Activated CD4-positive, CD25-positive, alpha-beta regulatory T cell (primary cell): ENCODE data around the gene PITPNB.

Experiments
- DNase-seq, 4 experiments: peaks; one replicate each; lab custom pipeline; 2025; lab: John Stamatoyannopoulos, UW

Gene PITPNB

DNA sequence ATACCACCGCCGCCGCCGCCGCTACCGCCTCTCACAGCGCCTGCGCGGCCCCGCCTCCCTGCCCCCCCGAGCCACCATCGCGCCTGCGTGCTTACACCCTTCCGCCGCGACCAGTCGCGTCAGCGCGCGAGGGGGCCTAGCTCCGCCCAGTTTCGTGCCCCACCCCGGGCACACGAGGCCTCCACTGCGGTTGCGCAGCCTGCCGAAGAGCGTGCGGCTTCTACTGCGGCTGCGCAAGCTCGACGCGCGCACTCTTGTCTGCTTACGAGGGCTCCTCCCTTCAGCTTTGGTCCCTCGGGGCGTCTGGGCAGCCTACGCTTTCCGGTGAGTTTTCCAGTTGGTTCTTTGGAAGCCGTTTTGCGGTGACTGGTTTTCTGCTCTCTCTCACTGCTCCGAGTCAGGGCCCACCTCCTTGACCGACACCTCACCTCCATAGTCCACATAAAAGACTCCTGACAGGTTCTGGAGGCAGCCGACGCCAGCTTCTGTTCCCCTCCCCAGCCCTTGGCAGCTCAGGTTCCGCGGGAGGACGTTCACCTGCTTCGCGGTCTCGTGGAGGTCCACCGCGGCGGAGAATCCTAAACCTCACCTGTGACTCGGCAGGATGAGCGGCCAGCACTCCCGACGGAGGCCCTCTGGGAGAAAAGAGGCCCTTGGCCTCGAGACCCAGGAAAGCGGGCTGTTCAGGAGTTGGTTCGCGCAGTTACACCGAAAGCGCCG, at the start of gene PITPNB:
PITPNB (minus strand) TSS at position 35 of the 720 bp plus-strand sequence. CDS start 65 bp downstream, outside the sequence.
- DNase-seq: peak; percentile 97 to 99 (median 98)

DNA sequence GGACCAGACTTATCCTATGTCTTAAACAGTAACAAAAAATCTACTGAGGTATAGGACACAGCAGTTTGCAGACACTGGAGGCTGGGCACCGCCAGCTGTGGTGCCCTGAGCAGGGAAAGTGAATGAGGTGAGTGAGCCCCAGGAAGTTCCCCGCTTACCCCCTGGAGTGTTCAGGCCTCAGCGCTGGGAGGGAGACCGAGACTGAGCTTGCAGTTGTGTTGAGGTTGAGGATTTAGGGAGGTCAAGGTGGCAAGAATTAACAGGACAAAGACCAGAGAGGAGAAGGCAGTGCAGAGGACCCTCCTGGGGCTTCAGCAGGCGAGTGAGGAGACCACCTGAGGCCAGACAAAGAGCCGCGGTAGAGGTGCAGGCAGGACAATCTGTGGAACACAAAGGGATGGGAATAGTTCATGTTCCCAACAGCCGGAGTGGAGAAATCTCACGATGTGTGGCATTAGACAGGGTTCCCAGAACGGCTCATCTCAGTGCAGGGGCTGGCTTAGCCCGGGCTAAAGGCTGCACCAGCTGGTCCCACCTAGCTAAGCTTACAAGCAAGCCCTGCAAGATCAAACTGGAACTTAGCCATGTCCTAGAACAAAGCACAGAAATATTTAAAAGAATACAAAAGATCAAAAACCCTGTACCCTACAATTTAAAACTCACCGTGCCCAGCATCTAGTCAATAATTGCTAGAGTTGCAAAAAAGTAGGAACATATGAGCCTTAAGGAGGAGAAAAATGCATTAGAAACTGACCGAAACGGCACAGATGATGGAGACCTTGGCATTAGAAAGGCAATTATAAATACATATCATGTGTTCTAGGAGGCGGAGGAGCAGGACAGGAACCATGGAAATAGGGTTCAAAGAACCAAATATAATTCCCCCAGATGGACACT, 47.4 kb upstream of the PITPNB start:
- no peak for DNase-seq

DNA sequence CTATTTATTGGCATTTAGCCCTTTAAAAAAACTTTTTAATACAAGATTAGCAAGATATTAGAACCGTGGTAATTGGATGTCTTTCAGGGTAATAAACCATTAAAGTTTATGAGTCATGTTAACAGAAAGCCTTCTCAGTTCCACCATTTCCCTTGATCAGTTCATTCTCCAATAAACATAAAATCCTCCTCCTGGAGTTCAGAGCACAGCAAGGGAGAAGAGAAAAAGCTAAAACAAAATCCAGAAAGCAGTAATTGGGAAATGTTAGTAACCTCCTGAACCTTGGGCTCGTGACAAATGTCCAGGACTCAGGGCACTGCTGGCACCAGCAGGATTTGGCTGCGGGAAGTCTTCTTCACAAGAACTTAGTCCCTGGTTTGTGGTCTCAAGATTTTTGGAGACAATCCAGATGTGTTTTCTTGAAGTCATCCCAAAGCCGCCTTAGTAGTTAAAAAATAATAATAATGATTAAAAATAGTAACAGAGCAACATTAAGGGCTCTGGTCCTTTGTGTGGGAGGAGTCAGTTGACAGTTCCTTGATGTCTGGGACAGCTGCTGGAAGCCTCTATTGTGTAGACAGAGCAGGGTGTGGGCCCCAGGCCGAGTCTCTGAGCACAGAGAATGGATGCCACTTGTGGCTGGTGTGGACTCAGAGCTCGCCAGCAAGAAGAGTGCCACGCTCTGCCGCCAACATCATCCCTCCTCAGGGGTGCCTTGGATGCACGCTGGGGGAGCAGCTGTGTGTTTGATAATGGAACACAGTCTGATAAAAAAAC, 43.4 kb upstream of the PITPNB start:
- DNase-seq: no peak

DNA sequence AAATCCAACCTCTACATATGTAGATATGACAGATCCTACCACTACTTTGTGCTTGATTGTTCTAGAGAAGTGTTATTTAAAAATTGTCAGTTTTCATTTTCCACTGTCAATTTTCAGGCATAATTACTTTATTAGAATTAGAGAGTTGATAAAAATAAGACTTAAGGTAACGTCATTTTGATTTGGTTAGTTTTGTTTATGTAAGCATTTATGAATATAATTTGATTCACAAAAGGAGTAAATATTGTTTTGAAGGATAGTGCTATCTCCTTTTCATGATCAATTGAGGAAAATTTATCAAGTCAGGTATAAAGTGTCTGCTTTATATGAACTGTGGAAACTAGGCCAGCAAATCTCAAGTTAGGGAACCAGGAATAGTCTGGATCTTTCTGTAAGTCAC, 42.6 kb upstream of the PITPNB start:
- no peak for DNase-seq

DNA sequence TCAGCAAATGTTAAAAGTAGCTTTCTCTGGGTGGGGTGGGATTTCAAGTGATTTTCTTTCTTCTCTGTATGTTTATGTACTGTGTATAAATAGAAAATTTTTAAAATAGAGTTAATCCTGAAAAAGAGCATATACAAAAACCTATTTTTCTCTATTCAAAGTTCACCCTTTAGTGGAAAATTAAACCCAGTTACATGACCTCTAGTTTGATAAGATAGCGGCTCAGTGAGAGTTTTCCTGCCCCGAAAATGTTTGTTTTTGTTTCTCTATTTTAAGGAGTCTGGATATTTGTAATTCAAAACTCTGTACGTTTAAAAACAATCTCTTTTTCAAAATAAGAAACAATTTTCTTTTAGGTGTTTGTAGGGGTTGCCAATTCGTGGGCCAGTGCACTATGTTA, 42.1 kb upstream of the PITPNB start:
- no peak for DNase-seq

DNA sequence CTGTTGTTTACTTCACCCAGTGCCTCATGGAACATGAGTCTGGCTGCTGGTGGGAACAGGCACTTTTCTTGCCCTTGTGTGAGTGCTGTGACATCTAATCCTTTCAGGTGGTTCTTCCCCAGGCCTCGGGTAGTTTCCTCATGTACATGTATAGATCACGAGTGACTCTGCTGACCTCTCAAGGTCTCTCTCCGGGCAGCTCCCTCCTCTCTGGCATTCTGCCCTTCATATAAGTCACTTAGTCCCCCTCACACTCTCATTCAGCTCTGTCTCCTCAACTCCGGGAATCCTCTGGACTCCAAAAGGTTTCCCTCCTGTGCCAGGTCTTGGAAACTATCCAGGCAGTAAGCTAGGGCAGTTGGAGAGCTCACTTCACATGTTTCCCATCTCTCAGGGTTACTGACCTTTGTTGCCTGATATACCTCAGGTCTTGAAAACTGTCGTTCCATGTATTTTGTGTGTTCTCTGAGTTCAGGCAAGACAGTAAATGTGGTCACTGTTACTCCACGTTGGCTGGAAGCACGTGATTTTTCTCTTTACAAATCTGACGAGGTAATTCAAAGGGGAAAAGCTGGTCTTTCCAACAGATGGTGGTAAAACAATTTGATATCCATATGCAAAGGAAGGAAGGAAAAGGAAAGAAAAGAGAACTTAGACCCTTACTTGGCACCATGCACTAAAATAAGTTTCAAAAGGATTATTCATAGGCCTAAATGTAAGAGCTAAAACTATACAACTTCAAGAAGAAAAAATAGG, 40.5 kb upstream of the PITPNB start:
- DNase-seq: no peak

DNA sequence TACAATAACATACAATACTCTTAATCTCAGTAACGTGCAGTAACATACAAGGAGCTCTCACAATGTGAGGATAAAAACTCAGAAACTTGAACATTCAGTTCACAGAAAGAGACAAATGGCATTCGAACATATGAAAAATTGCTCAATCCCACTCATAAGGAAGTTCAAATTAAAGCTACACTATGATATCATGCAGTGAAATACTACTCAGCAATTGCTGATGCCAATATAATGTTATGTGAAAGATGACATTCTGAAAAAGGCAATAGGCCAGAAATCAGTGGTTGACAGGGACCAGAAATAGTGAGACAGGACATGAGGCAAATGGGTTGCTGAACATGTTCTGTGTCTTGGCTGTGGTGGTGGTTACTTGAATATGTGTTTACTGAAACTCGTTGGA, 33.7 kb upstream of the PITPNB start:
- DNase-seq: no peak

DNA sequence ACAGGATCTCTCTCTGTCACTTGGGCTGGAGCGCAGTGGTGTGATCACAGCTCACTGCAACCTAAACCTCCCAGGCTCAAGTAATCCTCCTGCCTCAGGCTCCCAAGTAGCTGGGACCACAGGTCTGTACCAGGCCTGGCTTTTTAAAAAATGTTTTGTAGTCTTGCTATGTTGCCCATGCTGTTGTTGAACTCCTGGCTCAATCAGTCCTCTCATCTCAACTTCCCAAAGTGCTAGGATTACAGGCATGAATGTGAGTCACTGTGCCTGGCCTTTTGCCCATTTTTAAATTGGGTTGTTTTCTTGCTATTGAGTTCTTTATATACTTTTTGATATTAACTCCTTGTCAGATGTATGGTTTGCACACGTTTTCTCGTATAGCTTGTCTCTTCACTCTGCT, 33.0 kb upstream of the PITPNB start:
- no peak for DNase-seq

DNA sequence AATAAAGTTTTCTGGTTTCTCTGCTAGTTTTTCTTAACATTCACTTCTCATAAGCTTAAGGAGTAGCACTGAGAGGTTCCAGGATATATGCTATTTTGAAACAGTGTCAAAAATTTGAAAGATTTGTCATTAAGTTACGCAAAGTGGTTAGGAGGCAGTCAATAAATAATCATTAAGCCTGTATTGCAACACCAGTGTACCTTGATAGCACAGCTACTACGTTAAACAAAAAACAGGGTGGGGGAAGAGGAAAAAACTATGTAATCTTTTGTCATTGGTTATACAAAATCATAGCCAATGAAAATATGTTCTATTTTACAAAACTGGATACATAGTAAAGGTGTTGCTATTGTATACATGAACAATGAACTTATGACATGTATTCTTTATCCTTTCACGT, 30.4 kb upstream of the PITPNB start:
- DNase-seq: no peak

DNA sequence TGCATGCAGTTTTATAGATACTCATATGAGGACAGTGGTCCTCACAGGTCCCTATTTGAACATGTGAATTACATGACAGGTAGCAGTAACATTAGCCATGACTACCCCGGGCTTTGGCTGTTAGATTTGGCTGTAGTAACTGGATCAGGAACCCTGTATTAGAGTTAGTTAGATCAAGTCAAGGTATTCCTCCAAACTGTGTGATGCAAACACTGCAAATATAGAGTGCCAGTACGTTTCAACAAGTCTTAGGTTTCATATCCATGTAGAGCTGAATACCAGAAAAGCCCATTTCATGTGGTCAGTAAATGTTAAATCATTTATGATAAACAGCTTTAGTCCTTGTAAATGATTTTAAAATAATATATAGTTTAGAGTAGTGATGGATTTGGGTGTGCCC, 29.5 kb upstream of the PITPNB start:
- no peak for DNase-seq

DNA sequence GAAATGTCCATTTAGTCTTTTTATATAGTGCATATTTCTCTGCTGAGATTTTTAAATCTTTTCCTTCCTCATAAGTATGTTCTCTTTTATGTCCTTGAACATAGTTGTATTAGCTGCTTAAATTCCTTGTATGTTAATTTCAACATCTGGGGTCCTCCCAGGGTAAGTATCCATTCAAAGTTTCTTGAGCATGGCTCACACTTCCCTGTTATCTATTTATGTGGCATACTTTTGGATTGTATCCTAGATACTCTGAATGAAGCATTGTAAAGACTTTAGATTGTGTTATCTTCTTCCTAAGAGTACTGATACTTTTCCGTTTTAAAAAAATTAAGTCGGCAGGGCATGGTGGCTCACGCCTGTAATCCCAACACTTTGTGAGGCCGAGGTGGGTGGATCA, 28.4 kb upstream of the PITPNB start:
- DNase-seq: no peak

DNA sequence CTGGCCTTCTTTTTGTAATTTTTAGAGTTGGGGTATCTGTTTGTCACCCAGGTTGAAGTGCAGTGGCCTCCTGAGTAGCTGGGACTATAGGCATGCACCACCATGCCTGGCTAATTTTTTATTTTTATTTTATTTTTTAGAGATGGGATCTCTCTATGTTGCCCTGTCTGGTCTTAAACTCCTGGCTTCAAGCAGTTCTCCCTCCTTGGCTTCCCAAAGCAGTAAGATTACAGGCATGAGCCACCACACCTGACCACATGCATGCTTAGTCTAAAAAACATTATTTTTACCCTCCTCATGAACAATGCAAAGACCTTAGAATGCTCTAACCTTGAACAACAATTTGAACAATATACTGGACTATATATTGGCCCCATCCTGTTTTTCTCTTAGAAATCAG, 22.1 kb upstream of the PITPNB start:
- DNase-seq: no peak

DNA sequence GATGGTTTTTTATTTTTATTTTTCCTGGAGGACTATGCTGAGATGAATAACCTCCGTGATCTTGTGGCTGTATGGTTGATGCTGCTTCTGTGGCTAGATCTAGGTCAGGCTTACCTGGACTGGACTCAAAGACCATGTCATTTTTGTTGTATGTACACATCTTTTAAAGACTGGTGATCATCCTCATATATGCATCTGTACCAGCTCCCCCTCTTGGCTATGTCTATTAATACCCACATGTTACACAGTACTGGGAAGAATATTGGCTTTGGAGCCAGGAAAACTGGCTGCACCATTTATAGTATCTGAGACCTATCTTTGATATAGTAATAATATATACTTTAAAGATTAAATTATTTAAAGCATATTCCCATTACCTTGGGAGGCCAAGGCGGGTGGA, 18.4 kb upstream of the PITPNB start:
- no peak for DNase-seq

DNA sequence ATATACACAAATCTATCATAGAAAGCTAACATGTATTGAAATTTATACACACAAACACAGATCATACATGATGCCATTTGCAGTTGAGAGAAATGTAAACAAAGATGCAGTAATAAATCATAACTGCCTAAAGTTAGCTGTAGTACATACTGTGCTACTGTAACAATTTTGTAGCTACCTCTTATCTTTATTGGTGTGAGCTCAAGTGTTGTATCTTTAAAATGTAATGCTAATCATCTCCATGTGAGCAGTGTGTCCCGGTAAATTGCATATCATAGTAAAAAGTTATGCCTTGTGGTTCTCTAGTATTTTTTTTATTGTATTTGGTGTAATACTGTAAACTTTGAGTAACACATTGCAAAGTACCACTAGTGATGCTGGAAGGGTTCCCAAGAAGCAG, 16.8 kb upstream of the PITPNB start:
- DNase-seq: no peak

DNA sequence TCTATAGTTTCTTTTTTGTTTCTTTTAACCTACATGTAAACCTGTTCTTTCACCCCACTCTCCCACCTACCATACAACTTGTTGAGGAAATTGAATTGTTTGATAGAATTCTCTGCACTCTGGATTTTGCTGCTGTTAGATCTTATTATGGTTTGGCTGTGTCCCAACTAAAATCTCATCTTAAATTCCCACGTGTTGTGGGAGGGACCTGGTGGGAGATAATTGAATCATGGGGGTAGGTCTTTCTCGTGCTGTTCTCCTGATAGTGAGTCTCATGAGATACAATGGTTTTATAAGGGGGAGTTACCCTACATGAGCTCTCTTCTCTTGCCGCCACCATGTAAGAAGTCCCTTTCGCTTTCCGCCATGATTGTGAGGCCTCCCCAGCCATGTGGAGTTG, 15.0 kb upstream of the PITPNB start:
- DNase-seq: no peak

DNA sequence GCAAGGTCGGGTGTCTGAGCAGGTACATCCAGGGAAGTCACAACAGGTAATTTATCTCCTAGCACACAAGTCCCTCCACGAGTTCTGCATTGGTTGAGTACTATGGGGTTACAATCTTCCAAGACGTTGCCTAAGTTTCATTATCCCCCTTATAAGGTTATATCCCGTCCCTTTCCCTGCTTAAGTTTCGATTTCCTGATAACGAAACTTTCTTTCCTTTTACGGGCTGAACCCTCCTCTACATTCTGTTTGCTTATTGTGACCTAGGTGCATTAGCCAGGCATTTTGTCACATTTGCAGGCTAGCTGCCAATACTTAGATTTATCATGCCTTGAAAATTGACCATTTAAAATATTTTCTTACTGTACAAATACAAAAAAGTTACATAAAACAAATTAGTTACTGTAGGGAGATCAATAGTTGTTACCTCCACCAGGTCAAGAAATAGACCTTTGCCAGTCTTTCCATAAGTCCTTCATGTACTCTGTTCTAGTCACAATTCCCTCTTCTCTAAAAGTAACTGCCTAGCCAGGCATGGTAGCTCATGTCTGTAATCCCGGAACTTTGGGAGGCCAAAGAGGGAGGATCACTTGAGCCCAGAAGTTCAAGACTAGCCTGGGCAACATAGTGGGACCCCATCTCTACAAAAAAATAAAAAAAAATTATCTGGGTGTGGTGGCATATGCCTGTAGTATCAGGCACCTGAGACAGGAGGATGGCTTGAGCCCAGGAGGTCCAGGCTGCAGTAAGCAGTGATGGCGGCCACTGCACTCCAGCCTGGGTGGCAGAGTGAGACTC, 14.3 kb upstream of the PITPNB start:
- DNase-seq: no peak

DNA sequence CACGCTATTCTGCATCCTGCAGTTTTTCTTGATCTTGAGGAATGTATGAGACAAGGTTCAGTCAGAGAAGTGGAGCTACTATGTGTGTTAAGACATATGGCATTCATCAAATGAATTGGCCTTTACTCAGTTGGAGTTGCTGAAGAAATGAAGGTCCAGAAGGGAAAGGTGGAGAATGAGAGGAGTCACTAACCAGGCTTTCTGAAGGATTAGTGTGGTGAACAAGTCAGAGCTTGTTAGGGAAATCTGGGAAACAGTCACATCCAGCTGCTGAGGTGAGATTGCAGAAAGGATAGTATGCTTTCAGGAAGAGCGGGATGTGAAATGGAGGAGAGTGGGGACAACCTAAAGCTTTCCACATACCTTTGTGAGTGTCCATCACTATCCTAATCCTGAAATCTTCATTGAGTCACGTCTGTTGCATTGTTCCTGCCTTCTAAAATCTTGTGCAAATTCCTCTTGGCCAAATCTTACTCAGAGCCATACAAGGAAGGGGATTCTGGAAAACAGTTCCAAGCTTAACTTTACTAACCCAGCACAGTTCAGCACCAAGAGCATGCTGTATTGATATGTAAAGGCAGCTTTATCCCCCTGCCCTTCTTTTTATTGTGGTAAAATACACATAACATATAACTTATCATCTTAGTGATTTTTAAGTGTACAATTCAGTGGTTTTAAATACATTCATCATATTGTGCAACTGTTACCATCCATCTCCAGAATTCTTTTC, 11.4 kb upstream of the PITPNB start:
- no peak for DNase-seq

DNA sequence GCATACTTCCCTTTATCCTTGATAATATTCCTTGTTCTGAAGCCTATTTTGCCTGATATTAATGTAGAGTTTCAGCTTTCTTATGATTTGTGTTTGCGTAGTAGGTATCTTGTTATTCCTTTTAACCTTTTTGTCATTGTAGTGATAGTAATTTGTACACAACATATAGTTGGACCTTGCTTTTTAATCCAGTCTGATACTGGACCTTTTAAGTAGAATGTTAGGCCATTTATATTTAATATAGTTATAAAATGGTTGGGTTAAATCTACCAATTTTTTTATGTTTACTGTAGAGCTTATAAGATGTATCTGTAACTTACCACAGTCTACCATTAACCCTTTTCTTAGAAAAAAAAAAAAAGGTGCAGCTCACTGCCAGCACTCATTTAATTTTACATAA, 8.6 kb upstream of the PITPNB start:
- no peak for DNase-seq

DNA sequence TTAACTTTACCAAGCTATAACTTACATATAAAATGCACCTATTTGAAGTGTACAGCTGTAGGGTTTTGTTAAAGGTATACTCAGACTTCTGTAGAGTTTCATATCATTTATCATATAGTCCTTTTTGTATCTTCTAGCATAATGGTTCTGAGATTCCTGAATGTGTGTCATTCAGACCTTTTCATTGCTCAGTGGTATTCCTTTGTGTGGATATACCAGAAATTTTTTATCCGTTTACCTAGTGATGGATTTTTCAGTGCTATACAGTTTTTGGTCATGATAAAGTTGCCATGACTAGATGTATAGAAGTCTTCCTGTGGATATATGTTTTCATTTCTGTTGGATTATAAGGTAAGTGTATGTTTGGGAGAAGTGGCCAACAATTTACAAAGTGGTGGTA, 6.3 kb upstream of the PITPNB start:
- DNase-seq: no peak
